IMR-90 (cell line): ENCODE results near the gene TUBD1. TPM values are rescaled to one million over a fixed set of nuclear protein-coding genes. Genes with fewer than 3 reads are reported as not detected.

Experiments
- ATAC-seq: fragments of 200-7000 bp; cut with Tn5 transposase; 2 replicates; pipeline ENCODE4 v1.9.1; 2020; ENCODE audit warnings: low read depth, mild to moderate bottlenecking, moderate library complexity
- BruUV-seq: library from RNA; stranded (reverse); fragments of 400-500 nt; replicated peaks from 2 replicates; lab custom pipeline; 2021; lab: Mats Ljungman, UMichigan
- CTCF ChIA-PET: fragments of 300-600 bp; formaldehyde crosslinking; extraction: SDS; loops from one replicate; lab custom pipeline; 2021; ENCODE audit warnings: antibody characterized with exemption; lab: Yijun Ruan, JAX
- POLR2A ChIA-PET: fragments of 300-600 bp; sonication (Branson Sonifier 250); formaldehyde crosslinking; loops from one replicate; lab custom pipeline; 2022; ENCODE audit warnings: antibody characterized with exemption; ENCODE audit not compliant: unreplicated experiment; lab: Charles Lee
- DNase-seq: peaks from one replicate; pipeline ENCODE4 v3.0.0; 2013
- H2AFZ ChIP-seq: replicated peaks from 2 replicates; pipeline ENCODE3; 2013; ENCODE audit warnings: low read length, mild to moderate bottlenecking; ENCODE audit not compliant: poor library complexity
- H2AK5ac ChIP-seq: 2 replicates; pipeline ENCODE4 v1.6.1; 2013; ENCODE audit warnings: low read depth, low read length, inconsistent platforms
- H2AK9ac ChIP-seq: replicated peaks from 2 replicates; pipeline ENCODE3; 2013; ENCODE audit warnings: mild to moderate bottlenecking, low read depth, low read length, moderate library complexity; ENCODE audit not compliant: poor library complexity
- H2BK120ac ChIP-seq: 2 replicates; pipeline ENCODE4 v1.6.1; 2013; ENCODE audit warnings: low read depth, low read length, inconsistent platforms
- H2BK15ac ChIP-seq: 3 replicates; pipeline ENCODE4 v1.6.1; 2013; ENCODE audit warnings: low read depth, low read length, inconsistent platforms
- H2BK20ac ChIP-seq: 2 replicates; pipeline ENCODE4 v1.6.1; 2013; ENCODE audit warnings: low read depth, mild to moderate bottlenecking, inconsistent platforms, low read length, moderate library complexity
- H2BK5ac ChIP-seq: 2 replicates; pipeline ENCODE4 v1.6.1; 2013; ENCODE audit warnings: mild to moderate bottlenecking, low read depth, low read length, inconsistent platforms; ENCODE audit not compliant: poor library complexity, severe bottlenecking
- H3K14ac ChIP-seq: replicated peaks from 2 replicates; pipeline ENCODE4 v1.6.1; 2013; ENCODE audit warnings: low read depth, low read length, inconsistent platforms
- H3K18ac ChIP-seq: 2 replicates; pipeline ENCODE4 v1.6.1; 2013; ENCODE audit warnings: low read depth, low read length, control low read depth
- H3K23ac ChIP-seq: 2 replicates; pipeline ENCODE4 v1.6.1; 2013; ENCODE audit warnings: low read depth, low read length, inconsistent platforms
- H3K27ac ChIP-seq: 2 replicates; pipeline ENCODE4 v1.5.1; 2013; ENCODE audit warnings: mild to moderate bottlenecking, control low read depth, low read length; ENCODE audit not compliant: insufficient read depth
- H3K27me3 ChIP-seq: 2 replicates; pipeline ENCODE4 v1.6.1; 2013; ENCODE audit warnings: low read length; ENCODE audit not compliant: control insufficient read depth, insufficient read depth
- H3K36me3 ChIP-seq: 2 replicates; pipeline ENCODE4 v1.6.1; 2013; ENCODE audit warnings: low read length, mixed read lengths; ENCODE audit not compliant: control insufficient read depth, insufficient read depth
- H3K4ac ChIP-seq: 2 replicates; pipeline ENCODE4 v1.6.1; 2013; ENCODE audit warnings: low read depth, low read length, inconsistent platforms
- H3K4me1 ChIP-seq: 2 replicates; pipeline ENCODE4 v1.6.1; 2013; ENCODE audit warnings: low read length, mixed read lengths; ENCODE audit not compliant: control insufficient read depth, insufficient read depth
- H3K4me2 ChIP-seq: 2 replicates; pipeline ENCODE4 v1.6.1; 2013; ENCODE audit warnings: low read depth, mild to moderate bottlenecking, control low read depth, low read length, moderate library complexity
- H3K4me3 ChIP-seq: 2 replicates; pipeline ENCODE4 v1.5.1; 2013; ENCODE audit warnings: low read depth, mild to moderate bottlenecking, control low read depth, low read length, moderate library complexity; ENCODE audit not compliant: insufficient read depth
- H3K56ac ChIP-seq: 2 replicates; pipeline ENCODE4 v1.6.1; 2013; ENCODE audit warnings: low read length, inconsistent platforms; ENCODE audit not compliant: insufficient read depth; ENCODE audit errors: extremely low read depth
- H3K79me1 ChIP-seq, 2 experiments: 2 replicates each; pipeline ENCODE4 v1.6.1; 2013; ENCODE audit warnings: low read length in 2 of 2, inconsistent platforms in 1 of 2, low read depth in 1 of 2
- H3K9ac ChIP-seq: 2 replicates; pipeline ENCODE4 v1.6.1; 2013; ENCODE audit warnings: low read depth, low read length, control low read depth
- H3K9me1 ChIP-seq: 2 replicates; pipeline ENCODE4 v1.6.1; 2013; ENCODE audit warnings: low read length, inconsistent platforms; ENCODE audit not compliant: insufficient read depth
- H3K9me3 ChIP-seq: 2 replicates; pipeline ENCODE4 v1.6.1; 2013; ENCODE audit warnings: low read length; ENCODE audit not compliant: control insufficient read depth, insufficient read depth
- H4K20me1 ChIP-seq: 2 replicates; pipeline ENCODE4 v1.6.1; 2013; ENCODE audit warnings: low read length, inconsistent platforms; ENCODE audit not compliant: insufficient read depth
- H4K5ac ChIP-seq: 2 replicates; pipeline ENCODE4 v1.6.1; 2013; ENCODE audit warnings: mild to moderate bottlenecking, low read depth, low read length, control low read depth
- H4K8ac ChIP-seq, 2 experiments: 2 replicates each; pipeline ENCODE4 v1.6.1; 2013; ENCODE audit warnings: low read depth in 2 of 2, low read length in 2 of 2, control low read depth in 1 of 2, inconsistent platforms in 1 of 2
- H4K91ac ChIP-seq: 2 replicates; pipeline ENCODE4 v1.6.1; 2013; ENCODE audit warnings: low read depth, low read length, inconsistent platforms; ENCODE audit not compliant: insufficient read depth
- BHLHE40 ChIP-seq: fragments of 150-350 bp; IDR thresholded peaks from 2 replicates; pipeline ENCODE4 v1.6.1; 2016; ENCODE audit warnings: mild to moderate bottlenecking, low read depth, low read length
- CEBPB ChIP-seq: IDR thresholded peaks from 2 replicates; pipeline ENCODE4 v1.6.1; 2012; ENCODE audit warnings: low read depth, low read length, improper control_type of control experiment
- CHD1 ChIP-seq: IDR thresholded peaks from 2 replicates; pipeline ENCODE4 v1.6.1; 2012; ENCODE audit warnings: low read depth, low read length, improper control_type of control experiment
- CTCF ChIP-seq: conservative IDR thresholded peaks from 2 replicates; pipeline ENCODE4 v1.5.1; 2012; ENCODE audit warnings: mild to moderate bottlenecking, low read depth, low read length, improper control_type of control experiment
- ELK1 ChIP-seq: fragments of 150-350 bp; IDR thresholded peaks from 2 replicates; pipeline ENCODE4 v1.6.1; 2016; ENCODE audit warnings: low read depth, mild to moderate bottlenecking, low read length, moderate library complexity, borderline replicate concordance
- FOS ChIP-seq: fragments of 150-350 bp; IDR thresholded peaks from 2 replicates; pipeline ENCODE4 v1.6.1; 2016; ENCODE audit warnings: low read depth, low read length
- MAFK ChIP-seq: IDR thresholded peaks from 2 replicates; pipeline ENCODE4 v1.6.1; 2012; ENCODE audit warnings: low read depth, low read length, improper control_type of control experiment
- MAZ ChIP-seq: IDR thresholded peaks from 2 replicates; pipeline ENCODE4 v1.6.1; 2012; ENCODE audit warnings: low read depth, mild to moderate bottlenecking, low read length, improper control_type of control experiment, moderate library complexity, borderline replicate concordance
- MXI1 ChIP-seq: IDR thresholded peaks from 2 replicates; pipeline ENCODE4 v1.6.1; 2012; ENCODE audit warnings: low read depth, mild to moderate bottlenecking, low read length, moderate library complexity, borderline replicate concordance
- NFE2L2 ChIP-seq: fragments of 150-350 bp; IDR thresholded peaks from 2 replicates; pipeline ENCODE4 v1.6.1; 2016; ENCODE audit warnings: low read depth, mild to moderate bottlenecking, low read length
- POLR2A ChIP-seq: IDR thresholded peaks from 2 replicates; pipeline ENCODE4 v1.6.1; 2012; ENCODE audit warnings: mild to moderate bottlenecking, low read depth, low read length
- RAD21 ChIP-seq: IDR thresholded peaks from 2 replicates; pipeline ENCODE4 v1.6.1; 2012; ENCODE audit warnings: low read length, improper control_type of control experiment
- RCOR1 ChIP-seq: IDR thresholded peaks from 2 replicates; pipeline ENCODE4 v1.6.1; 2012; ENCODE audit warnings: mild to moderate bottlenecking, low read length, improper control_type of control experiment; ENCODE audit not compliant: insufficient replicate concordance
- RFX5 ChIP-seq: IDR thresholded peaks from 2 replicates; pipeline ENCODE4 v1.8.0; 2012; ENCODE audit warnings: low read depth, mild to moderate bottlenecking, low read length, moderate library complexity
- SMC3 ChIP-seq: fragments of 150-350 bp; IDR thresholded peaks from 2 replicates; pipeline ENCODE4 v1.6.1; 2016; ENCODE audit warnings: low read depth, mild to moderate bottlenecking, antibody characterized with exemption, low read length, moderate library complexity
- USF2 ChIP-seq: fragments of 150-350 bp; IDR thresholded peaks from 2 replicates; pipeline ENCODE4 v1.6.1; 2017; ENCODE audit warnings: mild to moderate bottlenecking, antibody characterized with exemption, low read length, low read depth
- WGBS, 2 experiments: methylation state at CpG; one replicate each; pipeline versions ENCODE4 v1.1.5 to v1.1.7; 2013; ENCODE audit warnings: missing lambda C conversion rate in 2 of 2; ENCODE audit not compliant: insufficient read length in 1 of 2; ENCODE audit errors: extremely low coverage in 2 of 2; 5-methylcytosine and 5-hydroxymethylcytosine counted together
- dilution Hi-C: fragments of 300-500 bp; cut with HindIII; formaldehyde crosslinking; loops from one replicate; pipeline ENCODE4 v1.14.3; 2018; ENCODE audit warnings: low sequenced_read_pairs; ENCODE audit not compliant: unreplicated experiment
- in situ Hi-C: fragments of 300-500 bp; cut with MboI; formaldehyde crosslinking; loops from 3 replicates; pipeline ENCODE4 v1.14.3; 2019; ENCODE audit warnings: low sequenced_read_pairs, inconsistent platforms, mixed read lengths
- intact Hi-C: fragments of 100-400 bp; cut with micrococcal nuclease; formaldehyde crosslinking; loops from 2 replicates; pipeline ENCODE4 v1.10.0; 2022
- polyA plus RNA-seq, 3 experiments: library from polyadenylated mRNA; depleted of rRNA; stranded (reverse); fragments of >200 nt; gene quantifications; 2 replicates each; pipeline ENCODE4 v1.2.3, GENCODE V29; 2012; ENCODE audit warnings: low replicate concordance in 1 of 3
- total RNA-seq: library from RNA; depleted of rRNA; stranded (reverse); fragments of >200 nt; gene quantifications from 2 replicates; pipeline ENCODE4 v1.2.3, GENCODE V29; 2012

TUBD1 gene
- total and polyA plus RNA-seq, 2 of the 4 experiments (the other 2 are of a cell fraction) = 2.2 to 4.7 TPM

DNA sequence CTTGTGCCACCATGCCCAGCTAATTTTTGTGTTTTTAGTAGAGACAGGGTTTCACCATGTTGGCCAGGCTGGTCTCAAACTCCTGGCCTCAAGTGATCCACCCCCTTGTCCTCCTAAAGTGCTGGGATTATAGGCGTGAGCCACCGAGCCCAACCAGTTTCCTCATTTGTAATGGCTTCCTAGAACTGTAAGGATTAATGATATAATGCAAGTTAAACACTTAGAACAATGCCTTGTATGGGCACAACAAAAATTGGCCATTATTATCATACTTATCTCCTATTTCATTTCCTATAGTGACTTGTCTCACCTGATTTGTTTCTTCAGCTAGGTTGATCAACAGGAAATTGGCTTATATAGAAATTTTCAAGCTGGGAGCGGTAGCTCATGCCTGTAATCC is 14.1 kb downstream of the TUBD1 start:
- no peaks in the 10 kb centered on the region for H3K4me1 ChIP-seq
- H3K4ac ChIP-seq = no peak overlapping the region
- no peak overlapping the region for H3K18ac ChIP-seq
- in situ Hi-C loops = no loop called here
- ATAC-seq (no peak), DNase-seq (no peak)
- H4K8ac ChIP-seq = no peak overlapping the region
- no peak overlapping the region for H2AFZ ChIP-seq
- no peak overlapping the region for H3K4me2 ChIP-seq
- POLR2A ChIA-PET = no interaction called here
- CTCF ChIA-PET = no interaction called here
- H3K27ac ChIP-seq = no peak overlapping the region
- no peak overlapping the region for H4K5ac ChIP-seq
- H2AK9ac ChIP-seq = no peak overlapping the region
- no peaks in the 10 kb centered on the region for H3K9me3 ChIP-seq
- intact Hi-C loops = no loop called here
- H2AK5ac ChIP-seq = no peak overlapping the region
- no peaks in the 10 kb centered on the region for H3K9me1 ChIP-seq
- dilution Hi-C loops = no loop called here
- no peak overlapping the region for H4K91ac ChIP-seq
- no peak overlapping the region for H3K14ac ChIP-seq
- H3K36me3 ChIP-seq = peaks cover 6% of the 10 kb centered on the region
- no peaks in the 10 kb centered on the region for H4K20me1 ChIP-seq
- TF ChIP-seq CHD1 = no peak
- no peak for TF ChIP-seq RCOR1
- no peak for TF ChIP-seq POLR2A
- TF ChIP-seq SMC3 = no peak
- TF ChIP-seq MAFK = no peak
- TF ChIP-seq BHLHE40 = no peak
- TF ChIP-seq RAD21 = no peak
- no peak for TF ChIP-seq CEBPB
- no peak for TF ChIP-seq CTCF
- no peak for TF ChIP-seq USF2
- TF ChIP-seq MXI1 = no peak
- no peak for TF ChIP-seq ELK1
- no peak for TF ChIP-seq RFX5
- TF ChIP-seq FOS = no peak
- no peak for TF ChIP-seq MAZ
- TF ChIP-seq NFE2L2 = no peak
- no peak overlapping the region for H3K9ac ChIP-seq
- H3K23ac ChIP-seq = no peak overlapping the region
- no peak overlapping the region for H2BK15ac ChIP-seq
- no peaks in the 10 kb centered on the region for H3K27me3 ChIP-seq
- WGBS, 2 experiments = no CpG with 5 or more reads among the region's 3 CpGs
- no peak overlapping the region for H2BK120ac ChIP-seq
- no peak overlapping the region for H3K56ac ChIP-seq
- H2BK5ac ChIP-seq = no peak overlapping the region
- H3K79me1 ChIP-seq = no peaks in the 10 kb centered on the region
- BruUV-seq = no TSS peak
- H3K4me3 ChIP-seq = no peak overlapping the region
- no peak overlapping the region for H2BK20ac ChIP-seq
